RWPE2 (cell line): ENCODE results near the gene MGMT.

Source experiments
- ATAC-seq: fragments of 200-7000 bp; cut with Tn5 transposase; 3 replicates; pipeline ENCODE4 v1.9.1; 2021; ENCODE audit warnings: low read depth
- DNase-seq: peaks from one replicate; pipeline ENCODE4 v3.0.0-alpha.2; 2020; ENCODE audit warnings: low spot score
- H3K27ac ChIP-seq: fragments of 450-650 bp; 2 replicates; pipeline ENCODE4 v1.5.1; 2017; ENCODE audit warnings: mild to moderate bottlenecking; ENCODE audit not compliant: poor library complexity, severe bottlenecking
- H3K27me3 ChIP-seq: fragments of 250-450 bp; sonication (Bioruptor Pico); 2 replicates; pipeline ENCODE4 v1.5.1; 2021; ENCODE audit warnings: mild to moderate bottlenecking, moderate library complexity; ENCODE audit not compliant: insufficient read depth, poor library complexity, severe bottlenecking
- H3K36me3 ChIP-seq: fragments of 250-450 bp; sonication (Bioruptor Pico); 2 replicates; pipeline ENCODE4 v1.5.1; 2020; ENCODE audit warnings: low read depth, mild to moderate bottlenecking, moderate library complexity
- H3K4me1 ChIP-seq: fragments of 250-450 bp; sonication (Bioruptor Pico); 2 replicates; pipeline ENCODE4 v1.5.1; 2021; ENCODE audit warnings: mild to moderate bottlenecking, moderate library complexity; ENCODE audit not compliant: insufficient read depth, poor library complexity, severe bottlenecking
- H3K4me3 ChIP-seq: fragments of 250-450 bp; sonication (Bioruptor Pico); 2 replicates; pipeline ENCODE4 v1.5.1; 2021; ENCODE audit warnings: mild to moderate bottlenecking, moderate library complexity; ENCODE audit not compliant: severe bottlenecking
- H3K9me3 ChIP-seq: fragments of 250-450 bp; sonication (Bioruptor Pico); 2 replicates; pipeline ENCODE4 v1.5.1; 2021; ENCODE audit warnings: mild to moderate bottlenecking, moderate library complexity; ENCODE audit not compliant: severe bottlenecking
- TF ChIP-seq, protein P1 (sequence below): fragments of 450-650 bp; IDR thresholded peaks from one replicate; pipeline ENCODE4 v1.5.1; 2017; ENCODE audit warnings: mild to moderate bottlenecking, moderate library complexity; ENCODE audit not compliant: poor library complexity, severe bottlenecking

The MGMT gene

DNA sequence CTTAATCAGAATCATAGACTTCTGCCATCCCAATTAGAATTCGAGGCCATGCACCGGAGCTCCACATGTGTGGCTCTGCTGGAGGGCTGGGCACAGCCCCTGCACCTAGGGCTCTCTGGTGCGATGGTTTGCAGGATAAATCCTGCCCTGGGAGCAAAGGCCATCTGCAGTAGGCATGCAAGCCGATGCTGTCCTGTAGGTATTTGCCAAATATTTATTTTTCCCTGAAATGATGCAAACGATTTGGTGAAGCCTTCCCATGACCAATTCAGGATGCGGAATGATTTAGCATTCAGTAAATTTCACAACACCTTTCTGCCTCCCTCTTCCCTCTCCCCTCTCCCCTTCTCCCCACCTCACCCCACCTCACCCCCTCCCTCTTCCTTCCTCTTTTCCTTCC lies 326.4 kb downstream of the MGMT start:
- no peaks in the 10 kb centered on the region for H3K9me3 ChIP-seq
- H3K27ac ChIP-seq, result no peak overlapping the region
- ATAC-seq (no peak), DNase-seq (no peak)
- H3K4me3 ChIP-seq, result no peak overlapping the region
- no peaks in the 10 kb centered on the region for H3K36me3 ChIP-seq
- TF ChIP-seq, protein P1, sequence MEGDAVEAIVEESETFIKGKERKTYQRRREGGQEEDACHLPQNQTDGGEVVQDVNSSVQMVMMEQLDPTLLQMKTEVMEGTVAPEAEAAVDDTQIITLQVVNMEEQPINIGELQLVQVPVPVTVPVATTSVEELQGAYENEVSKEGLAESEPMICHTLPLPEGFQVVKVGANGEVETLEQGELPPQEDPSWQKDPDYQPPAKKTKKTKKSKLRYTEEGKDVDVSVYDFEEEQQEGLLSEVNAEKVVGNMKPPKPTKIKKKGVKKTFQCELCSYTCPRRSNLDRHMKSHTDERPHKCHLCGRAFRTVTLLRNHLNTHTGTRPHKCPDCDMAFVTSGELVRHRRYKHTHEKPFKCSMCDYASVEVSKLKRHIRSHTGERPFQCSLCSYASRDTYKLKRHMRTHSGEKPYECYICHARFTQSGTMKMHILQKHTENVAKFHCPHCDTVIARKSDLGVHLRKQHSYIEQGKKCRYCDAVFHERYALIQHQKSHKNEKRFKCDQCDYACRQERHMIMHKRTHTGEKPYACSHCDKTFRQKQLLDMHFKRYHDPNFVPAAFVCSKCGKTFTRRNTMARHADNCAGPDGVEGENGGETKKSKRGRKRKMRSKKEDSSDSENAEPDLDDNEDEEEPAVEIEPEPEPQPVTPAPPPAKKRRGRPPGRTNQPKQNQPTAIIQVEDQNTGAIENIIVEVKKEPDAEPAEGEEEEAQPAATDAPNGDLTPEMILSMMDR, result no peak
- H3K27me3 ChIP-seq, result no peaks in the 10 kb centered on the region
- H3K4me1 ChIP-seq, result no peaks in the 10 kb centered on the region

DNA sequence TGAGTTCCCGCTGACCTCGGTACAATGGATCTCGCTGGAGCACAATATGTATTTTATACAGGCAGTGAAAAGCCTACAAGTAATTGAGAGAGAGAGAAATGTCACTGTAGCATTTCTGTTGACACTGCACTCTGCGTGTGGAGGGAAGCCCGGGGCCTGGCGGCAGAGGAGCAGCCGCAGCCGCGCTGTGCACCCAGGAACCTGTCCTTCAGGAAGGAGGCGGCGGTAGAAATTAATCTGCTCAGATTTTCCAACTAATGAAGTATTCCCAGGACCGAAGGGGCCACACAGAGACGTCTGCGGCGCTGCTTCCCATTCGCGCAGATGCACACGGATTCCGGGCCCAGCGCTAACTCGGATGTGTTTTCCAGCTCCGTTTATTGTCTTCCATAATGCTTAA lies 327.0 kb downstream of the MGMT start:
- Histone ChIP-seq H3K9me3 (no peaks in the 10 kb centered on the region), H3K4me3 (no peak overlapping the region), H3K4me1 (no peaks in the 10 kb centered on the region), H3K27me3 (no peaks in the 10 kb centered on the region), H3K36me3 (no peaks in the 10 kb centered on the region), H3K27ac (no peak overlapping the region)
- DNase-seq, result no peak
- TF ChIP-seq, protein P1, result no peak
- no peak for ATAC-seq

DNA sequence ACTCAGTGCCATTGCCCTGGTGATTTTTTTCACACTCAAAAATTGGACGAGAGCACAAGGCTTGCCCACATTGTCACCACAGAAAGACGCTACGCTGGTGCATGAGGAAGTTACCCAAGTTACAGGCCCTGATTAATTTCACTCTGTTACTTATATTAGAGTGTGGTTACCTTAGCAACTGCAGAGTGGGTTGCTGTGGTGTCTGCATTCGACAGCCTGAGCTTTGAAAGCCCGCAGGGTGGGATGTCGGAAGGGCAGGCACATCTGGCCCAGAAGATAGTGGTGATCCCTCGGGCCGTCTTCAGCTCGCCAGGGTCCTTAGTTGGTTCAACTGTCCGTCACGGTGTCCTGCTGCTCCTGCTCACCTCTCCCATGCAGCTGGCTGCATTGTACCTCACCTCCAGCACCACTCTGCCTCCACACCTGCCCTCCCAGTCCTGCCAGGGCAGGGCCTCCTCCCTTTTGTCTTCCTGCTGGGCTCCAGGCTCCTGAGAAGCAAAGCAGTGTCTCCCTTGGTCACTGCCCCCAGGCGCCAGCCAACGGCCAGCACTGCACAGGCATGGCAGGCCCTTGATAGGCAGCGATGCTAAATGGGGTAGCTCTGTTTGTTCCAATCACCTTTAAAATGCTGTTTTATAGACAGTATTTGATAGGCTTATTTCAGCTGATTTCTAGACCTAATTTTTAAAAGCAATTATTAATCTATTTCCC lies 329.8 kb downstream of the MGMT start:
- Histone ChIP-seq H3K27me3 (no peaks in the 10 kb centered on the region), H3K4me1 (no peaks in the 10 kb centered on the region), H3K27ac (no peak overlapping the region), H3K36me3 (no peaks in the 10 kb centered on the region), H3K4me3 (no peak overlapping the region), H3K9me3 (no peaks in the 10 kb centered on the region)
- no peak for ATAC-seq
- no peak for DNase-seq
- TF ChIP-seq, protein P1, result no peak

DNA sequence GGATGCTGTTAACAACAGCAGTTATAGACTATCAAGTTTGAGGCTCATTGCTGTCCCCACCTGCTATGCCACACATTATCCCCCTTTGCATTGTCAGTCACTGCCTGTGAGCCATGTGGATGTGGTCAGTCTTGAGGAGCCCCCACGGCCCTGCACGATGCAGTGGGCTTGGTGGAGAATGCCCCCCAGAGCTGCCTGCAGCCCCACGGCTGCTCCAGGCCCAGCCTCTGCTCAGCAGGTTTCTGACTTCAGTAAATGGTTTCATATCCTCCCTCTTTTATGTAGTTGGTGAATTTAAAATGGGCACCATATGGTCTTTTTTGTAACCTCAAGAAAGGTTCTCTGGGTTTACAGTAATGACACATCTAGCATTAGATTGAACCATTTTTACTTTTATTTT lies 332.9 kb downstream of the MGMT start:
- no peaks in the 10 kb centered on the region for H3K36me3 ChIP-seq
- DNase-seq (no peak), ATAC-seq (no peak)
- no peaks in the 10 kb centered on the region for H3K27me3 ChIP-seq
- TF ChIP-seq, protein P1, result no peak
- no peaks in the 10 kb centered on the region for H3K9me3 ChIP-seq
- no peaks in the 10 kb centered on the region for H3K4me1 ChIP-seq
- H3K27ac ChIP-seq, result no peak overlapping the region
- H3K4me3 ChIP-seq, result no peak overlapping the region

DNA sequence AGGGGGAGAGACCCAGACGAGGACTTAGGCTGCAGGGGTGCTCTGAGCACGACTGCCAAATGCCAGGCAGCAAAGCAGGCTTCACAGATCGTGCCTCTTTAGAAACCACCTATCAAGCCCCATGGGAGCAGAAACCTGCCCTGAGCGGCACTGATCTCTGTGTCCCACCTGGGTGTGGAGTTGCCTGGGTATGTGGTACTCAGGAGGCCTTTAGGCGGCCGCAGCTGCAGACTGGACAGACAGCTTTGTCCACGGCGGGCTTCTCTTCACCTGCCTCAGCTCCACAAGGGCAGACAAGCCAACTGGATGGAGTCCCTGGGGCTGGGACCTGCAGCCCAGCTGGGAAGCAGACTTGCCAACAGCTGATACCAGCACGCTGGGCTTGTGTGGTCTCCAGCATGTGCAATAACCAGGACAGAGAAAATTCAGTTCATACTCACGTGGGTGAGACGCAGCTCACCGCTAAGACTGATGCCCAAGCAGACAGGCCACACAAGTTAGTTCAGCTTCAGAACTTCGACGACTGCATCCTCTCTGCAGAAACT lies 333.8 kb downstream of the MGMT start:
- no peaks in the 10 kb centered on the region for H3K27me3 ChIP-seq
- H3K9me3 ChIP-seq, result no peaks in the 10 kb centered on the region
- ATAC-seq (no peak), DNase-seq (no peak)
- no peaks in the 10 kb centered on the region for H3K36me3 ChIP-seq
- no peaks in the 10 kb centered on the region for H3K4me1 ChIP-seq
- TF ChIP-seq, protein P1, result no peak
- no peak overlapping the region for H3K27ac ChIP-seq
- no peak overlapping the region for H3K4me3 ChIP-seq
